NCI-H82 treated with DMSO at 0.1 percent for 48 hours (cell line): Measurements from ENCODE around the gene ZP3.
"Not testable (repeated sequence)": the region's sequence is repeated elsewhere in the genome, so short reads cannot be mapped to it uniquely, and the experiment has no call there.

Source experiments
- DNase-seq: peaks from one replicate; lab custom pipeline; 2025; ENCODE audit not compliant: unreplicated experiment; lab: John Stamatoyannopoulos, UW

Gene ZP3

GRCh38 chr7:76424413-76425111, at the start of gene ZP3:
Gene ZP3, plus strand, starts transcription at chr7:76424950. Its CDS starts 15 bp downstream, at chr7:76424965.
- no peak for DNase-seq

DNA sequence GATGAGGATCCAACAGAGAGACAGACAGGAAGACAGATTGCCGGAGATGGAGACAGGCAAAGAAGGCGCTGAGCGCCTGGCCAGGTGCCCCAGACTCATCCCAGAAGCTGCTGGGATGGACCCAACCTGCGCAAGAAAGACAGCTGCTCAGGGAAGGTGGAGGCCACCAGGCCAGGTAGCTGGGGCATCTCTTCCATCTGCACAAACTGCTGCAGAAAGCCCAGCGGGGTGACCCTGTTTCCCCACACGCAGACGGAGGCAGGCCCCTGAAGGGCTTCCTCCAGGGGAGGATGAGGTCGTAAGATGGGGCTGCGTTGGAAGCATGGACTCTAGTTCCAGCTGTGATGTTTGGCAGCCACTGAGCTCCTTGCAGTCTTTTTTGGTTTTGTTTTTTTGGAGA, 49.5 kb upstream of the ZP3 start:
- DNase-seq, result no peak

GRCh38 chr7:76377186-76377918, 47.4 kb upstream of the ZP3 start:
- no peak for DNase-seq

DNA sequence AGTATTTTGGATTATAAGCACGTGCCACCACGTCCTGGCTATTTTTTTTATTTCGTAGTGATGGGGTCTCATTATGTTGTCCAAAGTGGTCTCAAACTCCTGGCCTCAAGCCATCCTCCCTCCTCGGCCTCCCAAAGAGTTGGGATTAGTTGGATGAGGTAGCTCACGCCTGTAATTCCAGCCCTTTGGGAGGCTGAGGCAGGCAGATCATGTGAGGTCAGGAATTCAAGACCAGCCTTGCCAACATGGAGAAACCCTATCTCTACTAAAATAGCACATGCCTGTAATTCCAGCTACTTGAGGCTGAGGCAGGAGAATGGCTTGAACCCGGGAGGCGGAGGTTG, 44.2 kb upstream of the ZP3 start:
- DNase-seq, result no peak

DNA sequence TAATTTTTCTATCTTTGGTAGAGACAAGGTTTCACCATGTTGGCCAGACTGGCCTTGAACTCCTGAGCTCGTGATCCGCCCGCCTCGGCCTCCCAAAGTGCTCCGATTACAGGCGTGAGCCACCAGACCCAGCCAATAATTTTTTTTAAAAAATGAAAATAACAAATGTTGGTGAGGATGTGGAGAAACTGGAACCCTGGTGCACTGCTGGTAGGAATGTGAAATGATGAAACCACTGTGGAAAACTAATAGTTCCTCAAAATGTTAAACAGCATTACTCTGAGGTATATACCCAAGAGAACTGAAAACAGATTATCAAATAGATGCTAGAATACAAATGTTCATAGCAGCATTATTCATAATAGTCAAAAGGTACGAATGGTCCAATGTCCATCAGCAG, 42.9 kb upstream of the ZP3 start:
- DNase-seq, result no peak

DNA sequence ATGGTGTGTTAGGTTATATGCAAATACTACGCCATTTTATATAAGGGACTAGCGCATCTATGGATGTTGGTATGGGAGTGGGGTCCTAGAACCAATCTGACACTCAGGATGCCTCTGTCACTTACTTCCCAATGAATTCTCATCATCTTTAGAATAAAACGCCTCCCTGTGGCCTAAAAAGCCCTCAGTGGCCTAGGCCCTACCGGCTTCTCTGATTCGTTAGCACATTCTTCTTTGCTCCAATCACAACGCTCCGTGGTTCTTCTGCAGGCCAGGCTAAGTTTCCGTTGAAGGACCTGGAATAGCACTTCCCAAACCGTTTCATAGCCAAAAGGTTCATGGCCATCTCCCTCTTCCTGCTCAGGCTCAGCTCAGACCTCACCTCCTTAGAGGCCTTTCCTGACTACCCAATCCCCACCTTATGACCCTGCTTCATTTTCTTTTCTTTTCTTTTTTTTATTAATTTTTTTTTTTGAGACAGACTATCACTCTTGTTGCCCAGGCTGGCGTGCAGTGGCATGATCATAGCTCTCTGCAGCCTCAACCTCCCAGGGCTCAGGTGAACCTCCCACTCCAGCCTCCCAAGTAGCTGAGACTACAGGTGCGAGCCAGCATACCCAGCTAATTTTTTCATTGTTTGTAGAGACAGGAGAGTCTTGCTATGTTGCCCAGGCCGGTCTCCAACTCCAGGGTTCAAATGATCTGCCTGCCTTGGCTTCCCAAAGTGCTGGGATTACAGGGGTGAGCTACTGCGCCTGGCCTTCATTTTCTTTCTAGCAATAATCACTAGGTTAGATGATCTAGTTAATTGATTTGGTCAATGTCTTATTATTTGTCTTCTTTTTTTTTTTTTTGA, 41.4 kb upstream of the ZP3 start:
- DNase-seq, result no peak

GRCh38 chr7:76386691-76387260, 38.0 kb upstream of the ZP3 start:
- peak; percentile 98 for DNase-seq

DNA sequence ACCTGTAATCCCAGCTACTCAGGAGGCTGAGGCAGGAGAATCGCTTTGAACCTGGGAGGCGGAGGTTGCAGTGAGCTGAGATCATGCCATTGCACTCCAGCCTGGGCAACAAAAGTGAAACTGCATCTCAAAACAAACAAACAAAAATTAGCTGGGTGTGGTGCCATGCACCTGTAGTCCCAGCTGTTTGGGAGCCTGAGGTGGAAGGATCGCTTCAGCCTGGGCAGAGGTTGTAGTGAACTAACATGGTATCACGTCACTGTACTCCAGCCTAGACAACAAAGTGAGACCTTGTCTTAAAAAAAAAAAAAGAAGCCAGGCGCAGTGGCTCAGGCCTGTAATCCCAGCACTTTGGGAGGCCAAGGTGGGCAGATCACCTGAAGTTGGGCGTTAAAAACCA, 37.0 kb upstream of the ZP3 start:
- not testable (repeated sequence) for DNase-seq

DNA sequence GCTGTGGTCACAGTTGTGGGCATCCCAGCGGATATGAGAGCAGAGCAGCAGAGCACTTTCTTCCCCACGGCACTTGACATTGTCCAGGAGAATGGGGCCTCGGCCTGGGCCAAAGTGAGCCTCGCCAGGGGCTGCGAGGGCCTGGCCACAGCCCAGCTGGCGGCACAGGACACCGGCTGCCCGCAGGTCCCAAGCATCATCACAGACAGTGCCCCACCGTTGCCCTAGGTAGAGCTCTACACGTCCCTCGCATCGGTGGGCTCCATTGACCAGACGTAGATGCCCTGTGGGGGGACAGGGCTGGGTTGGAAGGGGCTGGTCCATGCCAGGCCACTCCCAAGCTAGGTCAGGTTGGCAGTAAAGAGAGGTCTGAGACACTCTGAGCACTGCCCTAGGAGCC, 34.7 kb upstream of the ZP3 start:
- DNase-seq, result no peak

DNA sequence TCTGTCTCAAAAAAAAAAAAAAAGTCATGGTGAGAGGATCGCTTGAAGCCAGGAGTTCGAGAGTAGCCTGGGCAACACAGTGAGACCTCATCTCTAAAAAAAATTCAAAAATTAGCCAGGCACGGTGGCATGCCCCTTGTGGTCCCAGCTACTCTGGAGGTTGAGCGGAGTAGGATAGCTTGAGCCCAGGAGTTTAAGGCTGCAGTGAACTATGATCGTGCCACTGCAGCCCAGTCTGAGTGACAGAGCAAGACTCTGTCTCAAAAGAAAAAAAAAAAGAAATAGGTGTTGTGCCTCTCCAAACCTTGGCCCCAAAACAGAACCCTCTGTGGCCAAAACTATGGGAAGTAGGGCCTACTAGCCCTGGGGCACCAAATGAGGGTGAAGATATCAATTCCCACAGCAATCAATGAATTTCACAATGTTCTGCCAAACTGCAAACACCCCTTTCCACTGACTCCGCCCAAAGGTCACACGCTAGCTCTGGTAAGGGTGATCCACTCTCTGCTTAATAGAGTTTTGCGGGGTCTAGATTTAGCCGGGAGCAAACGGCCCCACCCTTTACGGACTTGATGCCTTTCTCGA, 32.1 kb upstream of the ZP3 start:
- no peak for DNase-seq

- peak; percentile 91 for DNase-seq
Observed at GRCh38 chr7:76393116-76394031, 31.4 kb upstream of the ZP3 start.

GRCh38 chr7:76394957-76395356, 29.8 kb upstream of the ZP3 start:
- DNase-seq, result peak; percentile 81

- DNase-seq, result not testable (repeated sequence)
Observed at GRCh38 chr7:76395605-76395964, 29.2 kb upstream of the ZP3 start.

DNA sequence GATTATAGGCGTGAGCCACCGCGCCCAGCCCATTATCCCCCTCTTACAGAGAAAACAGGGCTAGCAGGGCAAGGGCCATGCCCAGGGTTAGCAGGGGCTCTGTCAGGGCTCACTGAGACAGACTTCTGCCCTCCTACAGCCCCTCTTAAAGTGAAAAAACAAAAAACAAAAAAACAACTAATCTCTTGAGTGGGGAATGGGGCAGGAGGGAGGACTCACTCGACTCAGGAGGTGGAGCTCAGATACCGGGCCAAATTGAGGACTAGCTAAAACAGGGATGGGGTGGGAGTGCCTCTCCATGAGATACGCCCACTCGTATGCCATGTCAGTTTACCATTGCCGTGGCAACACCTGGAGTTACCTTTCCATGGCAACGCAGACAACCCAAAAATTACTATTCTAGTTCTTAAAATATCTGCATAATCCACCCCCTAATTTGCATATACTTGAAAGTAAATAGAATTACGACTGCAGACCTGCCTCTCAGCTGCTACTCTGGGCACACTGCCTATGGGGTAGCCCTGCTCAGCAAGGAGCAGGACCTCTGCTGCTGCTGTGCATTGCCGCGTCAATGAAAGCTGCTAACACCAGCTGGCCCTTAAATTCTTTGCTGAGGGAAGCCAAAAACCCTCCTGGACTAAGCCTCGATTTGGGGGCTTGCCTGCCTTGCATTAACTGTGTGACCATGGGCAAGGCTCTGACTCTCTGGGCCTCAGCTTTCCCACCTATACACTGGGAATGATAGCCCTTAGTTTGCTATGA, 28.6 kb upstream of the ZP3 start:
- DNase-seq, result peak; percentile 85

DNA sequence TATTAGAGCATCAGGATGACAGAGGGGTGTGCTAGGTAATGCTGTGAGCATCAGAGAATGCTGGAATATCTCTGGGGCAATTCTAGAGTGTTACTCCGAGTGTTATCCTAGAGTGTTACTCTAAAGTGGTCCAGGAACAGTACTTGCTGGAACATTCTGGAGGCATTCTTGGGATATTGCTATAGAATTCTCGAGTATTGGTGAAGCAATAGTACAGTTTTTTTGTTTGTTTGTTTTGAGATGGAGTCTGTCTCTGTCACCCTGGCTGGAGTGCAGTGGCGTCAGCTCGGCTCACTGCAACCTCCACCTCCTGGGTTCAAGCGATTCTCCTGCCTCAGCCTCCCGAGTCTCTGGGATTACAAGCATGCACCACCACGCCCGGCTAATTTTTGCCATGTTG, 27.9 kb upstream of the ZP3 start:
- no peak for DNase-seq

GRCh38 chr7:76397409-76398183, 27.2 kb upstream of the ZP3 start:
- DNase-seq, result peak; percentile 50

DNA sequence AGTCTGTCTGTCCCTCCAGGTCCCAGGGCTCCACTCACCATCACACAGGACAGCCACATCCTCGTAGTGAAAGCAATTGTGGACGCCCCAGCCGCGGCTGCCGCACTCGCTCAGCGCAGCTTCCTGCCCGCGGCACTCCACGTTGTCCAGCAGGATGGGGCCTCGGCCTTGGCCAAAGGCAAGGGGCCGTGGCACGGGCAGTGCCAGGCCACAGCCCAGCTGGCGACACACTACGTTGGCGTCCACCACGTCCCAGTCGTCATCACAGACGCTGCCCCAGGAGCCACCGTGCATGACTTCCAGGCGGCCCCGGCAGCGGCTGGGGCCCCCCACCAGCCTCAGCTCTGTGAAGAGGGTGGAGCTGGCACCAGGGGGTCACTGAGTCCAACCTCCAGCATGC, 24.5 kb upstream of the ZP3 start:
- DNase-seq, result no peak

DNA sequence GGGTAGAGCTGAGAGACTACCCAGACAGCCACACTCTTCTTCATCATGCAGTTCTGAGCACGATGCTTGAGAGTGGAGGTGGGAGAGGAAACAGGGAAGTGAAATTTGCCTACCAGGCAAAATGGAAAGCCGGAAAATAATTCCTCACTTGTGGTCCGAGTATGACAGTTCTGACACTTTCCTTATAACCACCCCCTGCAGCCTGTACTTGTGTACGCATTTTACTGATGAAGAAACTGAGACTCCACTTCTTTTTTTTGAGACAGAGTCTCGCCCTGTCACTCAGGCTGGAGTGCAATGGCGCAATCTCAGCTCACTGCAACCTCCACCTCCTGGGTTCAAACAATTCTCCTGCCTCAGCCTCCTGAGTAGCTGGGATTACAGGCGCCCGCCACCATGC, 21.7 kb upstream of the ZP3 start:
- DNase-seq, result not testable (repeated sequence)
